Thyroid gland (tissue), 4 donors: Measurements from ENCODE around the gene KRT15. TPM values are rescaled to one million over a fixed set of nuclear protein-coding genes. Genes with fewer than 3 reads are reported as not detected.

Experiments used
- DNase-seq, 2 donors: peaks; one replicate each; pipeline ENCODE4 v3.0.0-alpha.2; 2019
- H3K27ac ChIP-seq, 3 donors: fragments of 200-600 bp; sonication (generic); 1 replicate in 2 of 3; 2 replicates in 1 of 3; pipeline ENCODE4 v1.5.1; 2016 to 2019; ENCODE audit warnings: mild to moderate bottlenecking in 1 of 3, moderate library complexity in 1 of 3
- H3K27me3 ChIP-seq: fragments of 200-600 bp; sonication (generic); one replicate; pipeline ENCODE4 v1.5.1; 2019
- H3K36me3 ChIP-seq, 2 donors: fragments of 200-600 bp; sonication (generic); one replicate each; pipeline ENCODE4 v1.5.1; 2016 to 2019
- H3K4me1 ChIP-seq, 2 donors: fragments of 200-600 bp; sonication (generic); one replicate each; pipeline ENCODE4 v1.5.1; 2017 to 2019
- H3K4me3 ChIP-seq, 3 donors: fragments of 200-600 bp; sonication (generic); replicated peaks in 1 of 3; 1 replicate in 2 of 3; 2 replicates in 1 of 3; pipeline ENCODE4 v1.5.1; 2016; ENCODE audit warnings: mild to moderate bottlenecking in 1 of 3
- H3K9me3 ChIP-seq: fragments of 200-600 bp; sonication (generic); one replicate; pipeline ENCODE4 v1.5.1; 2017
- POLR2A ChIP-seq, 2 donors: fragments of 450-650 bp; IDR thresholded peaks; one replicate each; pipeline ENCODE4 v1.6.1; 2017; ENCODE audit warnings: antibody characterized with exemption in 2 of 2, mild to moderate bottlenecking in 2 of 2, moderate library complexity in 1 of 2
- WGBS, 2 donors: methylation state at CpG; one replicate each; pipeline ENCODE4 v1.1.5; 2017; 5-methylcytosine and 5-hydroxymethylcytosine counted together
- intact Hi-C: fragments of 100-400 bp; cut with DNase I; formaldehyde crosslinking; loops from one replicate; pipeline ENCODE4 v1.15.1; 2023
- total RNA-seq, 4 donors: library from RNA; depleted of rRNA; stranded (reverse); fragments of >200 nt; gene quantifications; one replicate each; pipeline ENCODE4 v1.2.3, GENCODE V29; 2016
- TF ChIP-seq, protein P1 (sequence below), 6 experiments: fragments of 200-600 bp in 3 of 6; fragments of 450-650 bp in 3 of 6; sonication (generic) in 3 of 6; IDR thresholded peaks; one replicate each; pipeline ENCODE4 v1.5.1; 2016 to 2019; ENCODE audit warnings: antibody characterized with exemption in 6 of 6, mild to moderate bottlenecking in 2 of 6, inconsistent platforms in 1 of 6, moderate library complexity in 1 of 6

Gene KRT15
- total RNA-seq, 4 donors from 2014 or later: 0.93 TPM; not detected in 3

DNA sequence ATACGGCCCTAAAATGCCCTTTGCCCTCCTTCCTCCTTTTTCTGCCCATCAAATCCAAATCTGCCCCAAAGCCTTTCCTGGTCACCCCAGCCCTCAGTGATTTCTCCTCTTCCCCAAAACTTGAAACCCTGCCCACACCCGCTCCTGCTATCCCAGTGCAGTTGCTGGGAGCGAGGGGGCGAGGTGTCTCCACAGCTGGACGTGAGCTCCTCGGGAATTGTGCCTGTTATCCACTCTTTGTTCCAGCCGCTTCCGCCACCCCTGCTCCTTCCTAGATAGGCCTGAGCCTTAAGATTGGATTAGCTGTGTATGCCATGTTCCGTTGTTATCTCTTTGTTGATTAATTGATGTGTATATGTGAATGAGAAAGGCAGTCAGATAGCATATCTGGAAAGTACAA, 35.2 kb downstream of the KRT15 start:
- Histone ChIP-seq H3K27me3 (no peaks in the 10 kb centered on the region), H3K9me3 (no peaks in the 10 kb centered on the region), H3K4me3 (no peak overlapping the region), H3K36me3 (no peaks in the 10 kb centered on the region), H3K4me1 (peaks cover 12 to 22% of the 10 kb centered on the region in 2 donors), H3K27ac (no peak overlapping the region)
- 85 to 94% methylated on average over 9 of the region's 9 CpGs for WGBS, 2 donors
- TF ChIP-seq, protein P1, sequence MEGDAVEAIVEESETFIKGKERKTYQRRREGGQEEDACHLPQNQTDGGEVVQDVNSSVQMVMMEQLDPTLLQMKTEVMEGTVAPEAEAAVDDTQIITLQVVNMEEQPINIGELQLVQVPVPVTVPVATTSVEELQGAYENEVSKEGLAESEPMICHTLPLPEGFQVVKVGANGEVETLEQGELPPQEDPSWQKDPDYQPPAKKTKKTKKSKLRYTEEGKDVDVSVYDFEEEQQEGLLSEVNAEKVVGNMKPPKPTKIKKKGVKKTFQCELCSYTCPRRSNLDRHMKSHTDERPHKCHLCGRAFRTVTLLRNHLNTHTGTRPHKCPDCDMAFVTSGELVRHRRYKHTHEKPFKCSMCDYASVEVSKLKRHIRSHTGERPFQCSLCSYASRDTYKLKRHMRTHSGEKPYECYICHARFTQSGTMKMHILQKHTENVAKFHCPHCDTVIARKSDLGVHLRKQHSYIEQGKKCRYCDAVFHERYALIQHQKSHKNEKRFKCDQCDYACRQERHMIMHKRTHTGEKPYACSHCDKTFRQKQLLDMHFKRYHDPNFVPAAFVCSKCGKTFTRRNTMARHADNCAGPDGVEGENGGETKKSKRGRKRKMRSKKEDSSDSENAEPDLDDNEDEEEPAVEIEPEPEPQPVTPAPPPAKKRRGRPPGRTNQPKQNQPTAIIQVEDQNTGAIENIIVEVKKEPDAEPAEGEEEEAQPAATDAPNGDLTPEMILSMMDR (IDR thresholded peaks at IDR 0.05): no peak
- no peak for TF ChIP-seq POLR2A (IDR thresholded peaks at IDR 0.05)
- no peak for DNase-seq
- intact Hi-C loops: no loop called here

GRCh38 chr17:41481036-41481435, 37.7 kb downstream of the KRT15 start, which contains the start of gene KRT35:
TSS of gene KRT35 (minus strand) at chr17:41481151. CDS start at chr17:41481097, 54 bp downstream.
- WGBS, 2 donors: 92 to 94% methylated on average over 2 of the region's 2 CpGs
- Histone ChIP-seq H3K9me3 (no peaks in the 10 kb centered on the region), H3K4me1 (peaks cover 12 to 22% of the 10 kb centered on the region in 2 donors), H3K4me3 (no peak within 1 kb of the TSS), H3K27ac (no peak within 1 kb of the TSS), H3K27me3 (no peaks in the 10 kb centered on the region), H3K36me3 (no peaks in the 10 kb centered on the region)
- intact Hi-C loops: no loop called here
- no peak for DNase-seq
- TF ChIP-seq, protein P1 (IDR thresholded peaks at IDR 0.05): no peak
- TF ChIP-seq POLR2A (IDR thresholded peaks at IDR 0.05): no peak

DNA sequence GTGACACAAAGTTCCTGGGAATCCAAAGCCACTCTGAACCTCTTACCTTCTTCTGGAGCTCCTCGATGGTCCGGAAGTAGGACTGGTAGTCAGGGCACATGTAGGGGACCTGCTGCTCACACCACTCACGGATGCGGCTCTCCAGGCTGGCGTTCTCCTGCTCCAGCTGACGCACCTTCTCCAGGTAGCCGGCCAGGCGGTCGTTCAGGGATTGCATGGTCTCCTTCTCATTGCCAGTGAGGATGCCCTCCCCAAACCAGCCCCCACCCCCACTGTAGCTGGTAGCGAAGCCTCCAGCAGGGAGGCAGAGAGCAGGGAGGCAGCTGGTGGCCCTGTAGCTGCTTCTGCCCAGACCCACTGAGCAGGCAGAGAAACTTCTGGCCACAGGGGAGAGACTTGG, 38.1 kb downstream of the KRT15 start:
- DNase-seq: no peak
- Histone ChIP-seq H3K27ac (no peak overlapping the region), H3K4me1 (peaks cover 12 to 22% of the 10 kb centered on the region in 2 donors), H3K27me3 (no peaks in the 10 kb centered on the region), H3K4me3 (no peak overlapping the region), H3K36me3 (no peaks in the 10 kb centered on the region), H3K9me3 (no peaks in the 10 kb centered on the region)
- 90% methylated on average over 10 of the region's 10 CpGs for WGBS, 2 donors
- intact Hi-C loops: no loop called here
- TF ChIP-seq, protein P1 (IDR thresholded peaks at IDR 0.05): no peak
- TF ChIP-seq POLR2A (IDR thresholded peaks at IDR 0.05): no peak

GRCh38 chr17:41480136-41480535, 38.6 kb downstream of the KRT15 start:
- DNase-seq: no peak
- TF ChIP-seq, protein P1 (IDR thresholded peaks at IDR 0.05): no peak
- no peak for TF ChIP-seq POLR2A (IDR thresholded peaks at IDR 0.05)
- no peaks in the 10 kb centered on the region for H3K27me3 ChIP-seq
- intact Hi-C loops: no loop called here
- peaks cover 11 to 18% of the 10 kb centered on the region in 2 donors for H3K4me1 ChIP-seq
- no peaks in the 10 kb centered on the region for H3K36me3 ChIP-seq
- WGBS, 2 donors: 76 to 83% methylated on average over 2 of the region's 2 CpGs
- no peak overlapping the region for H3K27ac ChIP-seq
- no peaks in the 10 kb centered on the region for H3K9me3 ChIP-seq
- no peak overlapping the region for H3K4me3 ChIP-seq

GRCh38 chr17:41478237-41478636, 40.5 kb downstream of the KRT15 start:
- Histone ChIP-seq H3K4me1 (no peaks in the 10 kb centered on the region), H3K27me3 (no peaks in the 10 kb centered on the region), H3K4me3 (no peak overlapping the region), H3K9me3 (no peaks in the 10 kb centered on the region), H3K27ac (no peak overlapping the region), H3K36me3 (no peaks in the 10 kb centered on the region)
- TF ChIP-seq, protein P1 (IDR thresholded peaks at IDR 0.05): peak in 3 of 6 experiments; percentile 7 to 30 (median 18)
- no peak for TF ChIP-seq POLR2A (IDR thresholded peaks at IDR 0.05)
- DNase-seq: peak; percentile 76 to 81
- intact Hi-C loops: no loop called here
- WGBS, 2 donors: 47 to 49% methylated on average over 6 to 8 of the region's 8 CpGs
